Gastrocnemius medialis (tissue), 4 donors: Measurements from ENCODE around the gene PKLR. TPM values are rescaled to one million over a fixed set of nuclear protein-coding genes. Genes with fewer than 3 reads are reported as not detected.

Source experiments
- ATAC-seq, 2 donors: fragments of 150-250 bp; one replicate each; pipeline ENCODE4 v1.9.1; 2016
- DNase-seq, 2 donors: peaks; one replicate each; pipeline ENCODE4 v3.0.0-alpha.2; 2019
- H3K27ac ChIP-seq, 4 donors: fragments of 200-600 bp; sonication (generic); 1 replicate in 1 of 4; 2 replicates in 3 of 4; pipeline ENCODE4 v1.5.1; 2016 to 2018; ENCODE audit warnings: mild to moderate bottlenecking in 2 of 4, moderate library complexity in 1 of 4
- H3K27me3 ChIP-seq, 3 donors: fragments of 200-600 bp; sonication (generic) in 2 of 3; 1 replicate in 1 of 3; 2 replicates in 2 of 3; pipeline versions ENCODE4 v1.5.1 to v1.6.0; 2016 to 2019; ENCODE audit warnings: mild to moderate bottlenecking in 1 of 3, moderate library complexity in 1 of 3
- H3K36me3 ChIP-seq, 2 donors: fragments of 200-600 bp; sonication (generic) in 1 of 2; one replicate each; pipeline ENCODE4 v1.5.1; 2017 to 2018
- H3K4me1 ChIP-seq, 2 donors: fragments of 200-600 bp; sonication (generic) in 1 of 2; one replicate each; pipeline ENCODE4 v1.5.1; 2016 to 2017; ENCODE audit warnings: mild to moderate bottlenecking in 2 of 2
- H3K4me3 ChIP-seq, 4 donors: fragments of 200-600 bp; sonication (generic) in 3 of 4; 1 replicate in 1 of 4; 2 replicates in 3 of 4; pipeline ENCODE4 v1.5.1; 2016 to 2019; ENCODE audit warnings: mild to moderate bottlenecking in 2 of 4
- H3K9me3 ChIP-seq, 3 donors: fragments of 200-600 bp; sonication (generic) in 2 of 3; 1 replicate in 1 of 3; 2 replicates in 2 of 3; pipeline ENCODE4 v1.5.1; 2016 to 2019
- POLR2A ChIP-seq, 2 donors: fragments of 450-650 bp; IDR thresholded peaks; one replicate each; pipeline ENCODE4 v1.6.1; 2017; ENCODE audit warnings: antibody characterized with exemption in 2 of 2, mild to moderate bottlenecking in 2 of 2, moderate library complexity in 2 of 2
- in situ Hi-C, 4 donors: fragments of 200-750 bp; cut with MboI; loops; one replicate each; pipeline versions ENCODE4 v1.15.0 to v1.8.0; 2017; ENCODE audit warnings: low sequenced_read_pairs in 4 of 4
- intact Hi-C: fragments of 100-400 bp; cut with DNase I; formaldehyde crosslinking; loops from one replicate; pipeline ENCODE4 v1.15.1; 2023; ENCODE audit warnings: low total_unique reads
- total RNA-seq, 4 donors: library from RNA; depleted of rRNA; stranded (reverse); fragments of >200 nt; gene quantifications; one replicate each; pipeline versions ENCODE4 v1.1.0 to v1.2.3, GENCODE V29; 2016
- TF ChIP-seq, protein P1 (sequence below), 5 experiments: fragments of 450-650 bp in 3 of 5; fragments of 200-600 bp in 2 of 5; sonication (generic) in 2 of 5; IDR thresholded peaks in 4 of 5; conservative IDR thresholded peaks in 1 of 5; 1 replicate in 4 of 5; 2 replicates in 1 of 5; pipeline ENCODE4 v1.5.1; 2016 to 2019; ENCODE audit warnings: antibody characterized with exemption in 5 of 5, mild to moderate bottlenecking in 3 of 5, moderate library complexity in 3 of 5

The PKLR gene
- total RNA-seq, 4 donors from 2014 or later: not detected

GRCh38 chr1:155272466-155273342, 28.5 kb downstream of the PKLR start:
- in situ Hi-C loops (no loop called here), intact Hi-C loops (loop anchor here (1.0 kb wide), 3 partner anchors 10 to 51 kb away; partner anchors contain the start of genes FDPS and SCAMP3)
- Histone ChIP-seq H3K9me3 (no peaks in the 10 kb centered on the region), H3K4me3 (peak overlapping the region; percentile 72 to 86 (median 80)), H3K36me3 (peaks cover 0 to 40% of the 10 kb centered on the region in 2 donors), H3K27ac (peak overlapping the region; percentile 90 to 98 (median 97)), H3K27me3 (no peaks in the 10 kb centered on the region), H3K4me1 (peaks cover 18 to 36% of the 10 kb centered on the region in 2 donors)
- TF ChIP-seq, protein P1, sequence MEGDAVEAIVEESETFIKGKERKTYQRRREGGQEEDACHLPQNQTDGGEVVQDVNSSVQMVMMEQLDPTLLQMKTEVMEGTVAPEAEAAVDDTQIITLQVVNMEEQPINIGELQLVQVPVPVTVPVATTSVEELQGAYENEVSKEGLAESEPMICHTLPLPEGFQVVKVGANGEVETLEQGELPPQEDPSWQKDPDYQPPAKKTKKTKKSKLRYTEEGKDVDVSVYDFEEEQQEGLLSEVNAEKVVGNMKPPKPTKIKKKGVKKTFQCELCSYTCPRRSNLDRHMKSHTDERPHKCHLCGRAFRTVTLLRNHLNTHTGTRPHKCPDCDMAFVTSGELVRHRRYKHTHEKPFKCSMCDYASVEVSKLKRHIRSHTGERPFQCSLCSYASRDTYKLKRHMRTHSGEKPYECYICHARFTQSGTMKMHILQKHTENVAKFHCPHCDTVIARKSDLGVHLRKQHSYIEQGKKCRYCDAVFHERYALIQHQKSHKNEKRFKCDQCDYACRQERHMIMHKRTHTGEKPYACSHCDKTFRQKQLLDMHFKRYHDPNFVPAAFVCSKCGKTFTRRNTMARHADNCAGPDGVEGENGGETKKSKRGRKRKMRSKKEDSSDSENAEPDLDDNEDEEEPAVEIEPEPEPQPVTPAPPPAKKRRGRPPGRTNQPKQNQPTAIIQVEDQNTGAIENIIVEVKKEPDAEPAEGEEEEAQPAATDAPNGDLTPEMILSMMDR (IDR thresholded peaks at IDR 0.05 in 4 of 5, conservative IDR thresholded peaks at IDR 0.05 in 1 of 5): no peak
- no peak for TF ChIP-seq POLR2A (IDR thresholded peaks at IDR 0.05)
- ATAC-seq (peak; percentile 47 to 57), DNase-seq (no peak)

- peaks cover 27 to 38% of the 10 kb centered on the region in 2 donors for H3K4me1 ChIP-seq
- in situ Hi-C loops: loop anchor here in 1 of 4 donors (10.0 kb wide), 1 partner anchor 45 kb away; no protein-coding TSS in a partner anchor
Measured at GRCh38 chr1:155269381-155269780, 31.9 kb downstream of the PKLR start.

DNA sequence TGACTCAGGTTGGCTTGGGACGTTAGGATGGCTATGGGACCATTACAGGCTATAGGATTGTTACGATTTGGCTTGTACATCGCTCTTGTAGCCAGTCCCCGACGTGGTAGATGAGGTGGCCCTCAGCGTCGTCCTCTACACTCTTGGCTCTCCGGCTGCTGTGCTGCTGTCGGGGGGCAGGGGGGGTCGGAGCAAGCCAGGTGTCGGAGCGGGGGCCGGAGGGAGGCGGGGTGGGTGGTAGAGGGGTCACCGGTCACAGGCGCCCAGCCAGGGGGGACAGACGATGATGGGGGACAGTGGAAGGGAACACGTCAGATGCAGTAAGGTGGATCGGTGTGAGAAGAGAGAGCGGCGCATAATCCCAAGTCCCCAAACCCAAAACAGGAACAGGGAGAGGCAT, 32.6 kb downstream of the PKLR start:
- Histone ChIP-seq H3K27ac (peak overlapping the region in 1 of 4 donors; percentile 64), H3K4me3 (no peak overlapping the region), H3K27me3 (no peaks in the 10 kb centered on the region), H3K4me1 (peaks cover 27 to 35% of the 10 kb centered on the region in 2 donors), H3K36me3 (peaks cover 0 to 81% of the 10 kb centered on the region in 2 donors), H3K9me3 (no peaks in the 10 kb centered on the region)
- no peak for TF ChIP-seq POLR2A (IDR thresholded peaks at IDR 0.05)
- TF ChIP-seq, protein P1 (IDR thresholded peaks at IDR 0.05 in 4 of 5, conservative IDR thresholded peaks at IDR 0.05 in 1 of 5): no peak
- ATAC-seq: no peak
- intact Hi-C loops: no loop called here
- in situ Hi-C loops: loop anchor here in 1 of 4 donors (10.0 kb wide), 1 partner anchor 46 kb away; no protein-coding TSS in a partner anchor
- DNase-seq: no peak

More at GRCh38 chr1:155269381-155269780, 31.9 kb downstream of the PKLR start:
- DNase-seq (no peak), ATAC-seq (no peak)
- intact Hi-C loops: no loop called here
- peaks cover 0 to 73% of the 10 kb centered on the region in 2 donors for H3K36me3 ChIP-seq
- no peak overlapping the region for H3K4me3 ChIP-seq
- no peaks in the 10 kb centered on the region for H3K27me3 ChIP-seq
- no peaks in the 10 kb centered on the region for H3K9me3 ChIP-seq
- H3K27ac ChIP-seq: no peak overlapping the region
- no peak for TF ChIP-seq POLR2A (IDR thresholded peaks at IDR 0.05)
- TF ChIP-seq, protein P1 (IDR thresholded peaks at IDR 0.05 in 4 of 5, conservative IDR thresholded peaks at IDR 0.05 in 1 of 5): no peak

DNA sequence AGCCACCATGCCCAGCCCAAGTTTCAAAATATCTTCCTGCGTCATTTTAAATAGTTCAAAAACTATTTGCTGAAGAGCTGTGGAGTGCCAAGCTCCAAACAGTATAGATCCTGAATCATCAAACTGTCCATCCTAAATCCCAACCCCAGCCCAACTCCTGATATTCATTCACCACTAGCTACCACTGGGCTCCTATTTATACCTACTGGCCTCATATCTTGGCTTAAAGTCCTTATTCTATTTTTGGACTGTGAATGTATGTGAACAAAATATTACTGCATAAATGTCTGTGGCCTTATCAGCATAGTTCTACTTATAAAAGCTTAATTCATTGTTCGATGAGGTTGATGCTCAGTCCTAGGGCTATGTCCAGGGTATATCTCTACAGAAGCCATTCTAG, 33.9 kb downstream of the PKLR start:
- intact Hi-C loops: no loop called here
- Histone ChIP-seq H3K4me1 (peaks cover 30 to 40% of the 10 kb centered on the region in 2 donors), H3K9me3 (no peaks in the 10 kb centered on the region), H3K27ac (peak overlapping the region; percentile 61 to 75 (median 64)), H3K27me3 (no peaks in the 10 kb centered on the region), H3K4me3 (no peak overlapping the region), H3K36me3 (peaks cover 0 to 89% of the 10 kb centered on the region in 2 donors)
- TF ChIP-seq, protein P1 (IDR thresholded peaks at IDR 0.05 in 4 of 5, conservative IDR thresholded peaks at IDR 0.05 in 1 of 5): no peak
- no peak for TF ChIP-seq POLR2A (IDR thresholded peaks at IDR 0.05)
- DNase-seq (no peak), ATAC-seq (peak; percentile 67 to 86)
- in situ Hi-C loops: loop anchor here in 1 of 4 donors (10.0 kb wide), 1 partner anchor 47 kb away; no protein-coding TSS in a partner anchor
